MM.1S (cell line): ENCODE measurements around the gene GYPB.
"Not testable (repeated sequence)": the region's sequence is repeated elsewhere in the genome, so short reads cannot be mapped to it uniquely, and the experiment has no call there.

Source experiments
- DNase-seq: peaks from one replicate; pipeline ENCODE4 v3.0.0-alpha.2; 2015
- H2AFZ ChIP-seq: fragments of 300-600 bp; sonication (generic); 2 replicates; pipeline ENCODE4 v1.6.0; 2016; ENCODE audit warnings: antibody characterized with exemption, low read length
- H3F3A ChIP-seq: fragments of 300-600 bp; sonication (generic); 2 replicates; pipeline ENCODE4 v1.6.1; 2016; ENCODE audit warnings: mild to moderate bottlenecking, antibody characterized with exemption, low read length, moderate library complexity, mixed read lengths; ENCODE audit not compliant: insufficient read depth
- H3K27ac ChIP-seq: fragments of 300-600 bp; sonication (generic); 2 replicates; pipeline ENCODE4 v1.5.1; 2016; ENCODE audit warnings: mild to moderate bottlenecking, low read length
- H3K27me3 ChIP-seq: fragments of 300-600 bp; sonication (generic); replicated peaks from 2 replicates; pipeline ENCODE4 v1.6.0; 2016; ENCODE audit warnings: low read length; ENCODE audit not compliant: insufficient read depth
- H3K36me3 ChIP-seq: fragments of 300-600 bp; sonication (generic); replicated peaks from 2 replicates; pipeline ENCODE4 v1.6.1; 2016; ENCODE audit warnings: mild to moderate bottlenecking, low read length, mixed read lengths; ENCODE audit not compliant: insufficient read depth
- H3K4me1 ChIP-seq: fragments of 300-600 bp; sonication (generic); 2 replicates; pipeline ENCODE4 v1.6.1; 2016; ENCODE audit warnings: low read length, mixed read lengths
- H3K4me2 ChIP-seq: fragments of 300-600 bp; sonication (generic); 2 replicates; pipeline ENCODE4 v1.6.0; 2016; ENCODE audit warnings: low read depth, low read length
- H3K4me3 ChIP-seq: fragments of 300-600 bp; sonication (generic); 2 replicates; pipeline ENCODE4 v1.5.1; 2016; ENCODE audit warnings: low read length, mixed read lengths
- H3K79me2 ChIP-seq: fragments of 300-600 bp; sonication (generic); 2 replicates; pipeline ENCODE4 v1.6.1; 2016; ENCODE audit warnings: mixed run types, low read length, mixed read lengths
- H3K9ac ChIP-seq: fragments of 300-600 bp; sonication (generic); 2 replicates; pipeline ENCODE4 v1.6.1; 2016; ENCODE audit warnings: low read length, mixed read lengths
- H3K9me2 ChIP-seq: fragments of 300-600 bp; sonication (generic); replicated peaks from 2 replicates; pipeline ENCODE4 v1.6.1; 2016; ENCODE audit warnings: mild to moderate bottlenecking, low read length, mixed read lengths; ENCODE audit not compliant: insufficient read depth
- H3K9me3 ChIP-seq: fragments of 300-600 bp; sonication (generic); replicated peaks from 2 replicates; pipeline ENCODE4 v1.6.1; 2016; ENCODE audit warnings: mild to moderate bottlenecking, low read length, mixed read lengths; ENCODE audit not compliant: insufficient read depth
- H4K20me1 ChIP-seq: fragments of 300-600 bp; sonication (generic); 2 replicates; pipeline ENCODE4 v1.6.1; 2016; ENCODE audit warnings: mild to moderate bottlenecking, low read length, moderate library complexity, mixed read lengths; ENCODE audit not compliant: insufficient read depth
- CTCF ChIP-seq: fragments of 300-600 bp; sonication (generic); IDR thresholded peaks from 2 replicates; pipeline ENCODE4 v1.5.1; 2016; ENCODE audit warnings: antibody characterized with exemption, low read length, mixed read lengths
- EZH2 ChIP-seq: fragments of 300-600 bp; sonication (generic); optimal IDR thresholded peaks from 2 replicates; pipeline ENCODE3; 2017; ENCODE audit warnings: low read depth, mild to moderate bottlenecking, antibody characterized with exemption, low read length, mixed read lengths
- EZH2phosphoT487 ChIP-seq: fragments of 300-600 bp; sonication (generic); IDR thresholded peaks from 2 replicates; pipeline ENCODE4 v1.6.1; 2018; ENCODE audit warnings: antibody characterized with exemption, low read length

Gene GYPB

GRCh38 chr4:143975527-143975926 is 43.7 kb downstream of the GYPB start:
- not testable (repeated sequence) for H4K20me1 ChIP-seq, H3K4me1 ChIP-seq, H3F3A ChIP-seq, H3K27me3 ChIP-seq, H3K9me2 ChIP-seq, H3K79me2 ChIP-seq, DNase-seq, H3K9me3 ChIP-seq, H3K9ac ChIP-seq, H3K4me3 ChIP-seq, H2AFZ ChIP-seq, H3K4me2 ChIP-seq, H3K36me3 ChIP-seq, H3K27ac ChIP-seq

- not testable (repeated sequence) for H2AFZ ChIP-seq, H3K4me2 ChIP-seq, H3F3A ChIP-seq, H4K20me1 ChIP-seq, H3K4me1 ChIP-seq, H3K27me3 ChIP-seq, H3K9me3 ChIP-seq, H3K36me3 ChIP-seq, H3K9me2 ChIP-seq, H3K79me2 ChIP-seq, H3K27ac ChIP-seq, H3K4me3 ChIP-seq, DNase-seq, H3K9ac ChIP-seq
Measured at GRCh38 chr4:143974021-143974420, 45.2 kb downstream of the GYPB start.

GRCh38 chr4:143961075-143961474 is 58.1 kb downstream of the GYPB start:
- DNase-seq, result no peak
- Histone ChIP-seq H3K27ac (no peak overlapping the region), H3K4me2 (no peak overlapping the region), H3K36me3 (no peaks in the 10 kb centered on the region), H3K27me3 (no peaks in the 10 kb centered on the region), H3K4me1 (no peaks in the 10 kb centered on the region), H3K9me3 (no peaks in the 10 kb centered on the region), H3K79me2 (no peaks in the 10 kb centered on the region), H3K4me3 (no peak overlapping the region), H4K20me1 (no peaks in the 10 kb centered on the region), H3K9me2 (no peaks in the 10 kb centered on the region), H3F3A (no peaks in the 10 kb centered on the region), H3K9ac (no peak overlapping the region), H2AFZ (no peak overlapping the region)
- TF ChIP-seq EZH2phosphoT487 (no peak), EZH2 (no peak), CTCF (no peak)

GRCh38 chr4:143955306-143955705 is 63.9 kb downstream of the GYPB start:
- not testable (repeated sequence) for H3K27ac ChIP-seq, H3K79me2 ChIP-seq, H3K4me1 ChIP-seq, H3K9ac ChIP-seq, H4K20me1 ChIP-seq, H3K36me3 ChIP-seq, H2AFZ ChIP-seq, H3K9me2 ChIP-seq, DNase-seq, H3F3A ChIP-seq, H3K9me3 ChIP-seq, H3K4me3 ChIP-seq, H3K27me3 ChIP-seq, H3K4me2 ChIP-seq

- H3K36me3 ChIP-seq, H3K79me2 ChIP-seq, DNase-seq, H3K4me2 ChIP-seq, H3K27me3 ChIP-seq, H3K9me2 ChIP-seq, H3K4me1 ChIP-seq, H4K20me1 ChIP-seq, H2AFZ ChIP-seq, H3K9ac ChIP-seq, H3K9me3 ChIP-seq, H3K27ac ChIP-seq, H3K4me3 ChIP-seq, H3F3A ChIP-seq: not testable (repeated sequence)
Measured at GRCh38 chr4:143951458-143951972, 67.7 kb downstream of the GYPB start.

GRCh38 chr4:143950967-143951366 is 68.2 kb downstream of the GYPB start:
- H3F3A ChIP-seq, H3K4me2 ChIP-seq, H3K27me3 ChIP-seq, H4K20me1 ChIP-seq, H3K9me3 ChIP-seq, H3K79me2 ChIP-seq, H3K9ac ChIP-seq, H3K4me3 ChIP-seq, H2AFZ ChIP-seq, H3K4me1 ChIP-seq, H3K36me3 ChIP-seq, H3K9me2 ChIP-seq, DNase-seq, H3K27ac ChIP-seq: not testable (repeated sequence)

GRCh38 chr4:143950185-143950584 is 69.0 kb downstream of the GYPB start:
- not testable (repeated sequence) for H3K9me2 ChIP-seq, H4K20me1 ChIP-seq, H3K4me3 ChIP-seq, H3K36me3 ChIP-seq, H3K27me3 ChIP-seq, H3K4me1 ChIP-seq, H3K9me3 ChIP-seq, H2AFZ ChIP-seq, H3K9ac ChIP-seq, H3F3A ChIP-seq, H3K27ac ChIP-seq, H3K79me2 ChIP-seq, DNase-seq, H3K4me2 ChIP-seq
